Measurements from ENCODE around the gene COMMD3. TPM values are rescaled to one million over a fixed set of nuclear protein-coding genes. Genes with fewer than 3 reads are reported as not detected.

COMMD3 gene
- total and polyA plus RNA-seq, 2 of the 8 experiments (the other 6 are each of a cell fraction or from before 2014, with no cell fraction given) = 2.3 to 2.7 TPM

DNA sequence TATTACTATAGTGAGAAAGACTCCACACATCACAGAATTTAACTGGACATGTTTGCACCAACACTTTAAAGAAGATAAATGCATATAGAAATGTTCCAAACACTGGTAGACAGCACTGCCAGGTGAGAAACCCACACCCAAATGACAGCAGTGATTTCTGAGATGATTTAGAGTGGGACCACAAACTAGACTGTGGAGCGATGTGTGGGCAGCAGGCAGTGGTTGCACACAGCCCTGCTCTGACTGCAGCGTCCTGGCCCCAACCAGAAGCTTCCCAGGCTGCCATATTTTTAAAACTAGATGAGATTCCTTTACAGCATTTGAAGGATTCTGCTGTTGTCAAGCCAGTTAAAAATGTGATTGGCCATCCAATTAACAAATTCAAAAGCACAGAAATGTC, 47.7 kb upstream of the COMMD3 start (continued):
- TF ChIP-seq TAF1 (IDR thresholded peaks at IDR 0.05; ENCODE audit: low read depth, low read length) (no peak), POLR2A (IDR thresholded peaks at IDR 0.05; ENCODE audit: control extremely low read depth in 1 of 2, low read depth in 2 of 2, low read length in 2 of 2) (no peak), JUN (IDR thresholded peaks at IDR 0.05; ENCODE audit: low read depth, low read length) (no peak), BRCA1 (IDR thresholded peaks at IDR 0.05; ENCODE audit: low read depth, low read length) (no peak), RBBP5 (IDR thresholded peaks at IDR 0.05; ENCODE audit: borderline replicate concordance, low read depth, low read length) (no peak)
- TF ChIP-seq, protein P1, sequence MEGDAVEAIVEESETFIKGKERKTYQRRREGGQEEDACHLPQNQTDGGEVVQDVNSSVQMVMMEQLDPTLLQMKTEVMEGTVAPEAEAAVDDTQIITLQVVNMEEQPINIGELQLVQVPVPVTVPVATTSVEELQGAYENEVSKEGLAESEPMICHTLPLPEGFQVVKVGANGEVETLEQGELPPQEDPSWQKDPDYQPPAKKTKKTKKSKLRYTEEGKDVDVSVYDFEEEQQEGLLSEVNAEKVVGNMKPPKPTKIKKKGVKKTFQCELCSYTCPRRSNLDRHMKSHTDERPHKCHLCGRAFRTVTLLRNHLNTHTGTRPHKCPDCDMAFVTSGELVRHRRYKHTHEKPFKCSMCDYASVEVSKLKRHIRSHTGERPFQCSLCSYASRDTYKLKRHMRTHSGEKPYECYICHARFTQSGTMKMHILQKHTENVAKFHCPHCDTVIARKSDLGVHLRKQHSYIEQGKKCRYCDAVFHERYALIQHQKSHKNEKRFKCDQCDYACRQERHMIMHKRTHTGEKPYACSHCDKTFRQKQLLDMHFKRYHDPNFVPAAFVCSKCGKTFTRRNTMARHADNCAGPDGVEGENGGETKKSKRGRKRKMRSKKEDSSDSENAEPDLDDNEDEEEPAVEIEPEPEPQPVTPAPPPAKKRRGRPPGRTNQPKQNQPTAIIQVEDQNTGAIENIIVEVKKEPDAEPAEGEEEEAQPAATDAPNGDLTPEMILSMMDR (IDR thresholded peaks at IDR 0.05; ENCODE audit: control extremely low read depth in 1 of 3, insufficient read depth in 1 of 3, low read depth in 1 of 3, low read length in 3 of 3) = no peak

Data from H1 (cell line).